ENCODE measurements around the gene UQCRHL. TPM values are rescaled to one million over a fixed set of nuclear protein-coding genes. Genes with fewer than 3 reads are reported as not detected.

Gene UQCRHL
- total and polyA plus RNA-seq, 2 of the 4 experiments (the other 2 are of a cell fraction) = 1.4 to 2.4 TPM

GRCh38 chr1:15785683-15786082 is 21.8 kb downstream of the UQCRHL start:
- intact Hi-C loops (cut with micrococcal nuclease) = no loop called here
- ATAC-seq (ENCODE audit: low read depth) = no peak
- Histone ChIP-seq H3K23ac (ENCODE audit: low read depth, low read length) (no peak overlapping the region), H4K20me1 (ENCODE audit: insufficient read depth, low read length) (peaks cover 3% of the 10 kb centered on the region), H3K14ac (replicated peaks; ENCODE audit: low read depth, low read length) (no peak overlapping the region), H2AFZ (replicated peaks; ENCODE audit: low read length, poor library complexity) (peak overlapping the region; percentile 43), H3K4me3 (ENCODE audit: insufficient read depth, low read depth, low read length) (no peak overlapping the region), H3K18ac (ENCODE audit: low read depth, low read length) (no peak overlapping the region), H2AK5ac (ENCODE audit: low read depth, low read length) (no peak overlapping the region), H3K9me1 (ENCODE audit: insufficient read depth, low read length) (peaks cover 8% of the 10 kb centered on the region), H2AK9ac (replicated peaks; ENCODE audit: low read depth, low read length, poor library complexity) (peak overlapping the region; percentile 15), H2BK5ac (ENCODE audit: low read depth, low read length, poor library complexity, severe bottlenecking) (no peak overlapping the region), H3K4me2 (ENCODE audit: low read depth, low read length) (no peak overlapping the region), H3K27ac (ENCODE audit: insufficient read depth, low read length) (no peak overlapping the region), H3K36me3 (ENCODE audit: control insufficient read depth, insufficient read depth, low read length) (peaks cover 33% of the 10 kb centered on the region), H3K27me3 (ENCODE audit: control insufficient read depth, insufficient read depth, low read length) (no peaks in the 10 kb centered on the region), H3K56ac (ENCODE audit: extremely low read depth, insufficient read depth, low read length) (no peak overlapping the region), H3K9me3 (ENCODE audit: control insufficient read depth, insufficient read depth, low read length) (no peaks in the 10 kb centered on the region), H3K4me1 (ENCODE audit: control insufficient read depth, insufficient read depth, low read length) (0 out of 2 replicates have a peak, but pooled peaks cover 3% of the 10 kb centered on the region), H4K8ac (ENCODE audit: low read depth in 2 of 2, low read length in 2 of 2) (no peak overlapping the region), H2BK120ac (ENCODE audit: low read depth, low read length) (no peak overlapping the region), H4K5ac (ENCODE audit: low read depth, low read length) (no peak overlapping the region), H3K9ac (ENCODE audit: low read depth, low read length) (no peak overlapping the region), H2BK20ac (ENCODE audit: low read depth, low read length) (no peak overlapping the region), H3K79me1 (ENCODE audit: low read depth in 1 of 2, low read length in 2 of 2) (peaks cover 3% of the 10 kb centered on the region in 2 experiments; a peak in 1 of 4 replicates), H3K4ac (ENCODE audit: low read depth, low read length) (no peak overlapping the region), H4K91ac (ENCODE audit: insufficient read depth, low read depth, low read length) (no peak overlapping the region), H2BK15ac (ENCODE audit: low read depth, low read length) (no peak overlapping the region)
- CTCF ChIA-PET = no interaction called here
- WGBS, 2 experiments (ENCODE audit: extremely low coverage in 2 of 2, insufficient read length in 1 of 2) = 100% methylated on average over 1 of the region's 8 CpGs; no CpG with 5 or more reads in 1 of the 2 experiments
- no peak for TF ChIP-seq RCOR1 (IDR thresholded peaks at IDR 0.05; ENCODE audit: insufficient replicate concordance, low read length)
- TF ChIP-seq, protein P1, sequence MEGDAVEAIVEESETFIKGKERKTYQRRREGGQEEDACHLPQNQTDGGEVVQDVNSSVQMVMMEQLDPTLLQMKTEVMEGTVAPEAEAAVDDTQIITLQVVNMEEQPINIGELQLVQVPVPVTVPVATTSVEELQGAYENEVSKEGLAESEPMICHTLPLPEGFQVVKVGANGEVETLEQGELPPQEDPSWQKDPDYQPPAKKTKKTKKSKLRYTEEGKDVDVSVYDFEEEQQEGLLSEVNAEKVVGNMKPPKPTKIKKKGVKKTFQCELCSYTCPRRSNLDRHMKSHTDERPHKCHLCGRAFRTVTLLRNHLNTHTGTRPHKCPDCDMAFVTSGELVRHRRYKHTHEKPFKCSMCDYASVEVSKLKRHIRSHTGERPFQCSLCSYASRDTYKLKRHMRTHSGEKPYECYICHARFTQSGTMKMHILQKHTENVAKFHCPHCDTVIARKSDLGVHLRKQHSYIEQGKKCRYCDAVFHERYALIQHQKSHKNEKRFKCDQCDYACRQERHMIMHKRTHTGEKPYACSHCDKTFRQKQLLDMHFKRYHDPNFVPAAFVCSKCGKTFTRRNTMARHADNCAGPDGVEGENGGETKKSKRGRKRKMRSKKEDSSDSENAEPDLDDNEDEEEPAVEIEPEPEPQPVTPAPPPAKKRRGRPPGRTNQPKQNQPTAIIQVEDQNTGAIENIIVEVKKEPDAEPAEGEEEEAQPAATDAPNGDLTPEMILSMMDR (conservative IDR thresholded peaks at IDR 0.05; ENCODE audit: low read depth, low read length) = no peak
- TF ChIP-seq ELK1 (IDR thresholded peaks at IDR 0.05; ENCODE audit: borderline replicate concordance, low read depth, low read length) = no peak
- no peak for TF ChIP-seq RAD21 (IDR thresholded peaks at IDR 0.05; ENCODE audit: low read length)
- no peak for TF ChIP-seq MXI1 (IDR thresholded peaks at IDR 0.05; ENCODE audit: borderline replicate concordance, low read depth, low read length)
- TF ChIP-seq SMC3 (IDR thresholded peaks at IDR 0.05; ENCODE audit: low read depth, low read length) = no peak
- no peak for TF ChIP-seq POLR2A (IDR thresholded peaks at IDR 0.05; ENCODE audit: low read depth, low read length)
- no peak for TF ChIP-seq RFX5 (IDR thresholded peaks at IDR 0.05; ENCODE audit: low read depth, low read length)
- TF ChIP-seq BHLHE40 (IDR thresholded peaks at IDR 0.05; ENCODE audit: low read depth, low read length) = no peak
- no peak for TF ChIP-seq CHD1 (IDR thresholded peaks at IDR 0.05; ENCODE audit: low read depth, low read length)
- TF ChIP-seq MAFK (IDR thresholded peaks at IDR 0.05; ENCODE audit: low read depth, low read length) = no peak
- TF ChIP-seq CEBPB (IDR thresholded peaks at IDR 0.05; ENCODE audit: low read depth, low read length) = no peak
- TF ChIP-seq, protein P2, sequence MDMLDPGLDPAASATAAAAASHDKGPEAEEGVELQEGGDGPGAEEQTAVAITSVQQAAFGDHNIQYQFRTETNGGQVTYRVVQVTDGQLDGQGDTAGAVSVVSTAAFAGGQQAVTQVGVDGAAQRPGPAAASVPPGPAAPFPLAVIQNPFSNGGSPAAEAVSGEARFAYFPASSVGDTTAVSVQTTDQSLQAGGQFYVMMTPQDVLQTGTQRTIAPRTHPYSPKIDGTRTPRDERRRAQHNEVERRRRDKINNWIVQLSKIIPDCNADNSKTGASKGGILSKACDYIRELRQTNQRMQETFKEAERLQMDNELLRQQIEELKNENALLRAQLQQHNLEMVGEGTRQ (IDR thresholded peaks at IDR 0.05; ENCODE audit: low read depth, low read length) = no peak
- TF ChIP-seq NFE2L2 (IDR thresholded peaks at IDR 0.05; ENCODE audit: low read depth, low read length) = no peak
- TF ChIP-seq FOS (IDR thresholded peaks at IDR 0.05; ENCODE audit: low read depth, low read length) = no peak
- TF ChIP-seq MAZ (IDR thresholded peaks at IDR 0.05; ENCODE audit: borderline replicate concordance, low read depth, low read length) = no peak
- POLR2A ChIA-PET (ENCODE audit: unreplicated experiment) = no interaction called here
- DNase-seq = no peak
- in situ Hi-C loops (cut with MboI; ENCODE audit: low sequenced_read_pairs) = loop anchor here (25.0 kb wide), 1 partner anchor 402 kb away; no protein-coding TSS in a partner anchor
- dilution Hi-C loops (cut with HindIII; ENCODE audit: low sequenced_read_pairs, unreplicated experiment) = no loop called here
- no TSS peak for BruUV-seq (replicated peaks)

Measured in IMR-90 (cell line).